Hindlimb muscle (tissue), 1 donor: ENCODE data around the gene FMN1. TPM values are rescaled to one million over a fixed set of nuclear protein-coding genes. Genes with fewer than 3 reads are reported as not detected.
"Not testable (repeated sequence)": the region's sequence is repeated elsewhere in the genome, so short reads cannot be mapped to it uniquely, and the experiment has no call there.

ENCODE experiments used
- DNase-seq: peaks from one replicate; pipeline ENCODE4 v3.0.0-alpha.2; 2013
- polyA plus RNA-seq: library from polyadenylated mRNA; unstranded; fragments of 120-200 nt; gene quantifications from one replicate; pipeline ENCODE4 v1.2.1, GENCODE V29; 2013; ENCODE audit not compliant: insufficient read length

FMN1 gene
- polyA plus RNA-seq, 1 donor: 1.6 TPM

DNA sequence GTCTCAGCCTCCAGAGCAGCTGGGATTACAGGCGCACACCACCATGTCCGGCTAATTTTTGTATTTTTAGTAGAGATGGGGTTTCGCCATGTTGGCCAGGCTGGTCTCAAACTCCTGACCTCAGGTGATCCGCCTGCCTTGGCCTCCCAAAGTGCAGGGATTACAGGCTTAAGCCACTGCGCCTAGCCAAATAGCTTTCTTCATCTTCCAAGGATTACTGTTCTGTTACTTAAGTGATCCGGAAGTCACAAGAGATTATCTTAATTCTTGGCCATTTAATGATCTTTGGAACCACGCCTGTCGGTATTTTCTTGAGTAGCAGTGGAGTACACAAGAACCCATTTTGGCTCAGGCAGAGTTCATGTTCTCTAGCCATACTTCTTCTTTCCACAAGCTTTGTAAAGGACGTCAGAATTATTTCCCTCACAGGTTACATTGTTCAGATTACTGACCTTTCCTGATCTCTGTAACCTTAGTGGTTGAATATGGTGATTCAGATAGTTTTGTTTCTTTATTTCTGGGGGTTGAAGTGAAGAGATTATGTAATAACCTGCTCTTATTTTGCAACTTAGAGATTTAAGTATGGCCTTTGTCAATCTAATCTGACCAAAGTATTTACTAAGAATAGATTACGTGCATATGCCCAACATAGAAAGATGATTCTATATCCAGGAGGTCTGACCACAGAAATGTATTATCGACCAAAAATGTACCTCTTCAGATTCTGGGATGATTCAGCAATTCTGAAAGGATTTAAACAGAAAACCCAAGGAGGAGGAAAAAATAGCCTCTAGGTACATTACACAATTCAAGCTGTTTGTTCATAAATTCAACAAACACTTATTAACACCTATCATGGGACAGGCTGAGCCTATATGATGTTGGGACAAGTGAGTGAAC lies 344.5 kb downstream of the FMN1 start:
- DNase-seq: no peak

GRCh38 chr15:32846671-32847070 lies 347.8 kb downstream of the FMN1 start:
- DNase-seq: not testable (repeated sequence)

- DNase-seq: no peak
These were observed 350.3 kb downstream of the FMN1 start for GRCh38 chr15:32844118-32844711.

- DNase-seq: no peak
These were observed 351.2 kb downstream of the FMN1 start for GRCh38 chr15:32843219-32843815.

GRCh38 chr15:32842081-32842480 lies 352.4 kb downstream of the FMN1 start:
- DNase-seq: no peak

- no peak for DNase-seq
These were observed 353.8 kb downstream of the FMN1 start for GRCh38 chr15:32840507-32841245.

DNA sequence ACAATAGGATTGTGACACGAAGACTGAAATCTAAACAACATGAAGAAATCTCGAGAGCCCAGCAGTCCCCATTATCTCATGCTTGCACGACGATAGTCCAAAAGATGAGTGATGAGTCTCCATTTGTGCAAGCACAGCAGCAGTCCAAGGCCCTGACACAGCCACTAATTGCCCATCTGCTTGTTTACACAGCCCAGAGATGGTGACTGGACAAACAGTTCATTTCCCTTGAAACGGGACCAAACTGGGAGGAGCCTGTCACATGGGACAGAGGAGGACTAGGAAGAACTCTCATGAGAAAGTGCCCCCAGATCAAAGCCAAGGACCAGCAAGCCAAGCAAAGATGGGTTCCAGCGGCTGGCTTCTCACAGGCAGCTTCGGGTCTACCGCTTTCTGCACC lies 355.7 kb downstream of the FMN1 start:
- no peak for DNase-seq

- no peak for DNase-seq
These were observed 356.2 kb downstream of the FMN1 start for GRCh38 chr15:32838338-32838737.

DNA sequence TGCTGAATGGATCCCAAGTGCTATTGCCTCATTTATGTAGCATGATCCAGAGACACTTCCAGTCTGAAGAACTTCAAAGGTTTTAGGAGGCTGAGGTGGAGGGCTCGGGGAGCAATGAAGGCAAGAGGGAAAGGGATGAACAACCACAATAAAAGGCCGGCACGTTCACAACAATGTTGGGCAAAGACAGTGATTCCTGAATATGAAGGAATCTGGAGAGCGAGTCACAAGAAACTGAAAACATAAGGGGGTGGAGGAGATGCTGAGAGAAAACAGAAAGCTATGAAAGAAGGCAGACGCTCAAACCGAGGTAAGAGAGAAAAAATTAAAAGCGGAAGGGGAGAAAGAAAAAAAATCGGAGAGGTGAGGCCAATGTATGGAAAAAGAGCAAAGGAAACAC lies 356.6 kb downstream of the FMN1 start:
- no peak for DNase-seq

DNA sequence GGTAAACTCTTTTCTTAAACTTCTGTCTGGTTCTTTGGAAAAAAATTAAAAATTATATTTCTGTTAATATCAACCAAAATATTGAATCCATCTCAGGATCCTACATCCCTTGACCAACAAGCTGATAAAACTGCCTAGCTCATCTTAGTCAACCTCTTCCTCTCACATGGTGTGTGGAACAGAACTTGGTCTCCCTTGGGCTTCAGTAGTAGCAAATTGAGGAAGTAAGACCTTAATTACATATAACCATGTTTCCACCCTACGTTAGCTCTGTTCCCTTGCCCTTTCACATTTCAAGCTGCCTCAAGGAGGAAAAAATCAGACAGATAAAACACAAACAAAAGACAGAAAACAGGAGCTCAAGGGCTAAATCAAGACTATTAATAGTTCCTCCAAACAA lies 360.4 kb downstream of the FMN1 start:
- no peak for DNase-seq

GRCh38 chr15:32833379-32833821 lies 361.1 kb downstream of the FMN1 start:
- no peak for DNase-seq

DNA sequence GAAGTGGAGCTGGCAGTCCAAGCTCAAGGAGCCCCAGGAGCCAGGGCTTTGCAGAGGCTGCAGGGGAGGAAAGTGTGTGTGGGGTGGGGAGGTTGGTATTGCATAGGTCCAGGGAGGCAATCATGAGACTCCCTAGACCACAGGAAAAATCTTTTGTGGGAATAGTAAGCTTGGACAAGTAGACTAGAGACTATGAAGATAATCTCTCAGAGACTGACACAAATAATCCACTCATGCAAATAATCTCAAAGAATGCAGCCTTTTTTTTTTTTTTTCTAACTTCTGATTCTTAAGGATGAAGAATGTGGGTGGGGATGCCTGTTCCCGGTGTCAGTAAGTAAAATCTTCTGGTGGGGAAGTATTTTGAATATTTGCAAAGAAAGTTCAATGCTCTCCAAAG lies 363.0 kb downstream of the FMN1 start:
- DNase-seq: no peak

- DNase-seq: no peak
These were observed 364.3 kb downstream of the FMN1 start for GRCh38 chr15:32830241-32830640.

GRCh38 chr15:32829436-32829835 lies 365.1 kb downstream of the FMN1 start:
- no peak for DNase-seq

DNA sequence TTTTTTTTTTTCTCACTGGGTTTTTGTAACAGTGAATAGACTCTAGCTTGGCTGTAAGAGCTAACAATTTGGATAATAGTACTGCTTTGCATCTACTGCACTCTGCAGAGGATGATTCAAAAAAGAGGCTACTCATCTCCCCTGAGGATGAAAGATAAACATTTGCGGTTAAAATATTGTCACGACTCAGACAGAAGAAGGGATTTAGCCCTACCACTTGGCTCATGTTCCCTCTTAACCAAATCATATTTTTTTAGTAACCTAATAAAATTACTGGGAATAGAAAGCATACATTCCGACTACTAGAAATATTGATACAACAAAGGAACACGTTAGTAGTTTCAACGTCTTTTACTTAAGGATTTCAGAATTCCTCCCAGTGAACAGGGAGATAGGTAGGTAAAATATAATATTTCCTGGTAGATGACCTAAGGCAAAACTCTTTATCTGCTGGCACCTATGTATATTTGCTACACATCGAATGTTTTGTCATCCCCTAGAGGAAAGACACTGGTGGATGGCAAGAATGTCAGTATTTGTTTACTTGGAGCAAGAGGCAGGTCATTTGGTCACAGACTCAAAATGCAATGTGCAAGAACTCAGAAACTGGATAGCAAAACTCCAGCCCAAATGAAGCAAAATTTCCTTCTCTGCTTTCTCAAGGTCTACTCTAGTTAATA lies 365.9 kb downstream of the FMN1 start:
- DNase-seq: no peak

- DNase-seq: no peak
These were observed 367.8 kb downstream of the FMN1 start for GRCh38 chr15:32826685-32827084.

DNA sequence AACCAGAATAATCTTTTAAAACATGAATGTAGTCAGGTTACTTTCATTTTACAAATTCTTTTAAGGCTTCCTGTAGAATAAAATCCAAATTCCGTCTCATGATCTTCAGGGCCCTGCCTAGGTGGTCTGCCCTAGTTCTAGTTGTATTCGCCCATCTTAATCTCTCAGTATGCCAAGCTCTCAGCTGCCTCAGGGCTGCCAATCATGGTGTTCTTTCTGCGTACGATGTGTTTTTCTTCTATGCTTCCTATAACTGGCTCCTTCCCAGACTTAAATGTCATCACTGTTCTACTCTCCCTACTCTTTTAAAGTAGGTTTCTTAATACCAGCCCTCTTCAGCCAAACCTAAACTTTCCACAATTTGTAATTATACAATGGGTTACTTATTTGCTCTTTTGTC lies 369.3 kb downstream of the FMN1 start:
- no peak for DNase-seq

- no peak for DNase-seq
These were observed 369.7 kb downstream of the FMN1 start for GRCh38 chr15:32824777-32825176.

GRCh38 chr15:32823750-32824149 lies 370.8 kb downstream of the FMN1 start:
- no peak for DNase-seq

DNA sequence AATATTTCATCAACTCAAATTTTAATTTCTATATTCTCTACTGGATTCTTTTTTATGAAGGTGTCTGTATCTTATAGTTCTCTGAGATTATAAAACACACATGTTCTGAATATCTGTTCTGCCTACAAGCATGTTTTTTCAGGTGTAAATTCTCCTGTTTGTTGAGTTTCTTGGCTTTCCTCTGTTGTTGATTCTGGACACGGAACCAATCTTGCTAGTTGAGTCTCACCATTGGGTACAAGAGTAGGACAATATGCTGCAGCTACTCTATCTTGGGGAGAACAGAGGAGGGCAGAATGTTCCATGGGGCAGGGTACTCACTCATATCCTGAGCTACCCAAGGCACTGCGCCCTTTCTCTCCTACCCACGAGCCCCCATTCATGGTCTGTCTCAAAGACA lies 371.8 kb downstream of the FMN1 start:
- no peak for DNase-seq

- no peak for DNase-seq
These were observed 375.1 kb downstream of the FMN1 start for GRCh38 chr15:32819448-32819847.

- DNase-seq: no peak
These were observed 375.6 kb downstream of the FMN1 start for GRCh38 chr15:32818758-32819447.
